WI38 (cell line): Measurements from ENCODE around the gene CREBRF.

Experiments
- H3K4me3 ChIP-seq: 2 replicates; pipeline ENCODE4 v1.5.1; 2011; ENCODE audit warnings: low read depth, mild to moderate bottlenecking, control low read depth, low read length
- CTCF ChIP-seq: IDR thresholded peaks from 2 replicates; pipeline ENCODE4 v1.5.1; 2012; ENCODE audit warnings: low read depth, mild to moderate bottlenecking, control low read depth, low read length

The CREBRF gene

GRCh38 chr5:173090639-173091038, 34.5 kb downstream of the CREBRF start:
- TF ChIP-seq CTCF = no peak
- H3K4me3 ChIP-seq = no peak overlapping the region

- H3K4me3 ChIP-seq = no peak overlapping the region
- TF ChIP-seq CTCF = no peak
These were observed 35.8 kb downstream of the CREBRF start for GRCh38 chr5:173091981-173092380.

- H3K4me3 ChIP-seq = no peak overlapping the region
- no peak for TF ChIP-seq CTCF
These were observed 37.5 kb downstream of the CREBRF start for GRCh38 chr5:173093606-173094005.

GRCh38 chr5:173094012-173094661, 38.0 kb downstream of the CREBRF start:
- no peak overlapping the region for H3K4me3 ChIP-seq
- TF ChIP-seq CTCF = no peak

- TF ChIP-seq CTCF = no peak
- no peak overlapping the region for H3K4me3 ChIP-seq
These were observed 42.6 kb downstream of the CREBRF start for GRCh38 chr5:173098787-173099186.

- TF ChIP-seq CTCF = no peak
- H3K4me3 ChIP-seq = no peak overlapping the region
These were observed 43.3 kb downstream of the CREBRF start for GRCh38 chr5:173099461-173099860.

- TF ChIP-seq CTCF = no peak
These were observed 45.1 kb downstream of the CREBRF start for GRCh38 chr5:173101245-173101644.

More at GRCh38 chr5:173101245-173101644, 45.1 kb downstream of the CREBRF start:
- H3K4me3 ChIP-seq = no peak overlapping the region
